NCI-H345 treated with DMSO at 0.1 percent for 48 hours (cell line): ENCODE results near the gene IGF1R.

Experiments used
- DNase-seq: peaks from one replicate; lab custom pipeline; 2025; ENCODE audit not compliant: unreplicated experiment; lab: John Stamatoyannopoulos, UW

IGF1R gene

DNA sequence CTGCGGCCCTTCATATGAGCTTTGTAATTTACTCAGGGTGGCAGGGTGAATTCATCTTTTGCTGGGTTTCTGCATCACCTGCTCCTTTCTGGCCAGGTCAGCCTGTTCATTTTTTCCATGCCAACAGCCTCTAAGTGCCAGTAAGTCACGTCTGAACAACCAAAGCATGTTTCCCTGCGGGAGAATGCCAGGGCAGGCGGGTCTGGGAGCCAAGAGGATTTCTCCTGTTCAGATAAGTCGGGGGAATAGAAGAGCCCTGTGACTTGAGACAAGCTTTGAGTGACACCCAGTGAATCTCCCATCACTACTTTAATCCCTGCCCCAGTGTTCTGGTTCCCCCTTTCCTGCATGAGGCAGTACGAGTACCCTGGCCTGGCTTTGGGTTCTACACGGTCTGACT lies 206.2 kb downstream of the IGF1R start:
- DNase-seq: no peak

DNA sequence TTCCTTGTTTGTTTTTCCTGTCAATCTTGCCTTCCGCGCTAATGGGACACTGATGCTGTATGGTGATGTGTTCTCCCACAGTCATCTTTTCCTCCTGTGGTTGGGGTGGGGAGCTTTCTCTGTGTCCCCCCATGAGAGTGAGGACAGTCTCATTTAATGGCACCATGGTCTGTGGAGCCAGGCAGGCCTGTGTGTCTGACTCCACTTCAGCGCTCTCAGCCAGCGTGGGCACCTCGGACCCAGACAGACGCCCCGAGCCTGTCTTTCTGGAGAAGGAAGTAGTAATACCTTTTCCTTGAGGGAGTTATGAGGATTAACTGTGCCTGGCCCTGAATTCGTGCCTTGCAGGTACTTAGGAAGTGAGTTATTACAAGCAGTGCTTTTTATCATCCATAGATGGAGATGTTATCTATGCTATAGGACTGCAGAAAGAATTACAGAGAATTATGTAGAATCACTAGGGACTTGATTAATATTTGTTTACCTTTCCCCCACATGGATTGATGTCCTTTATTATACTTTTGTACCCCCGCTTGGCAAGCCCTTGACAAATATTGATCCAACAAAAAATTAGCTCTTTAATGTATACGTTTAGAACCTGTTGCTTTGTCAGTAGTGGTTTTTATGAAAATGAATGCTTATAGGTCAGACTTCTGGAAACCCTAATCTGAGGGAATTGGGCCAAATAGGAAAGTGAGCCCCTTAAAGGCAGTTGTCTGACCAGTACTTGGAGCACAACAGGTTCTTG lies 206.9 kb downstream of the IGF1R start:
- no peak for DNase-seq

DNA sequence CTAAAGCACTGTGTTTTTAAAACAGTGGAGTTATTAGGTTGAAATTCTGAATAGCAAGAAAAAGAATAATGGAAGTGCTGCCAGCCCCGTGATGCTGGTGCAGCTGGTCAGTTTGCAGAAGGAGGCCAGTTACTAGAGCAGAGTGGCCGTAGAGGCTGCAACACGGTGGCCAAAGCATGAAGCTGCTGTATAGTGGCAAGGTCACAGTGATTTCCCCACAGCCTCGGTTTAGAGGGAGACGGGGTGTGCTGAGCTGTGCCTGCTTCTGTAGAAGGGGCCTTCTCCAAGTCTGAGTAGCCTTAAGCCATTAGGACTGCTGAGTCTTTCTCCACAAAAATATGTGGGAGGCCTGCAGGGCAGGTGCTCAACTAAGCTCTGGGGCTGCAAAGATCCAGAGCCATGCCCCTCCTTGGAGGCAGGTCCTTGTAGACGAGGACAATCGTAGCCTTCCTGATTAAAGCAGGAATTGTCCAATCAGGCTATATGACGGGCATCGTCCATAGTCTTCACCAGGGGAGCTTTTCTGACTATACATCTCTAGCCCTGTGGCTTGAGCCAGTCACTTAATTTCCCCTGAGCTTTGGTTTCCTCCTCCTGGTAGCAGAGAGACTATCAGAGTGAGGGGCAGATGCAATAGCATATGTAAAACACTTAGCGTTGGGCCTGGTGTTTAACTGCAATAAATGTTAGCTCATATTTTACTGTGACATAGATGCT lies 207.6 kb downstream of the IGF1R start:
- DNase-seq: no peak

DNA sequence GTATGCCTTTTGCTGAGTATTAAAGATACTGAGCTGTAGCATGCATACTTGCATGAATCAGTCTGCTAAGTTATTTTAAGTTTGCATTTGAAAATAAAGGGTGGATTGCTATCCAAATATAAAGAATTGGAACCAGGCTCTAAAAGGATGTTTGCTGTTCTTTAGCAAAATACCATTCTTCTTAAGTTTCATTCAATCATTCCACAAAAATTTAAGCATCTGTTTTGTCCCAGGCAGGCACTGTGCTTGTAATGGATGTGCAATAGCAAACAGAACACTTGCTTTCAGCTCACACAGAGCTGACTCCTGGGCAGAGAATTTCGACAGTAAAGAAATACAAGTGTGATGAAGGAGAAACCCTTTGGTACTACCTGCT lies 208.2 kb downstream of the IGF1R start:
- DNase-seq: no peak

DNA sequence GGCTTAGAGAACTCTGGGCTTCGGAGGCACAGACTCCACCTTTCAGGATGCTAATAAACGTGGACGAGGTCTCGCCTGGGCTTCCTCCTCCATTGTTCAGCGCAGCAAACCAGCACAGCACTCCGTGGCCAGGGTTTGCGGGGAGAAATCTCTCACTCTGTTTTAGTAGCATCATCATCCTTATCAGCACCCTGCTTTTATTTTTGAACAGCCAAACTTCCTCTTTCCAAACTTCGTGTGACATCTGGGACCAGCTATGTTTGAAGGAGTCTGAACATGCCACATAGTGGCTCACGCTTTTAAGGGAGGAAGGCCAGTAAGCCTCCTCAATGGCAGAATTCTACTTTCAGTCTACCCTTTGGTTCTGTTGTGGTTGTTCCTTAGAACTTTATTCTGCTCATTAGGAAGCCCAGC lies 210.3 kb downstream of the IGF1R start:
- no peak for DNase-seq

DNA sequence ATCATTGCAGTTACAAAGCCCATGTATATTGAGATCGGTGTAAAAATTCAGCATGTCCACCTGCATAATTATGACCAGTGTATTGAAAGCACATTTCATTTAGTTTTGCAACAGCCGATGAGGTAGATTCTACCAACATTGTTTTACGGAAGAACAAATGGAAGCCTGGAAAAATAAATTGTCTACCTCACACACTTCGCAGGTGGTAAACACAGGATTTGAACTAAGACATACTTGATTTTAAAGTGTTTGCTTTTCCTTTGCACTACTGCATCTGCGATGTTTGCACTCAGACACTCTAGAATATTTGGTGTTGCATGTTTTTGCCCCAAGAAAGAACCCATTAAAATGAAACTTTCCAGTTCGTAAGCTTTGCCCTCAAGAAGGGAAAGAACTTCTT lies 210.8 kb downstream of the IGF1R start:
- no peak for DNase-seq

DNA sequence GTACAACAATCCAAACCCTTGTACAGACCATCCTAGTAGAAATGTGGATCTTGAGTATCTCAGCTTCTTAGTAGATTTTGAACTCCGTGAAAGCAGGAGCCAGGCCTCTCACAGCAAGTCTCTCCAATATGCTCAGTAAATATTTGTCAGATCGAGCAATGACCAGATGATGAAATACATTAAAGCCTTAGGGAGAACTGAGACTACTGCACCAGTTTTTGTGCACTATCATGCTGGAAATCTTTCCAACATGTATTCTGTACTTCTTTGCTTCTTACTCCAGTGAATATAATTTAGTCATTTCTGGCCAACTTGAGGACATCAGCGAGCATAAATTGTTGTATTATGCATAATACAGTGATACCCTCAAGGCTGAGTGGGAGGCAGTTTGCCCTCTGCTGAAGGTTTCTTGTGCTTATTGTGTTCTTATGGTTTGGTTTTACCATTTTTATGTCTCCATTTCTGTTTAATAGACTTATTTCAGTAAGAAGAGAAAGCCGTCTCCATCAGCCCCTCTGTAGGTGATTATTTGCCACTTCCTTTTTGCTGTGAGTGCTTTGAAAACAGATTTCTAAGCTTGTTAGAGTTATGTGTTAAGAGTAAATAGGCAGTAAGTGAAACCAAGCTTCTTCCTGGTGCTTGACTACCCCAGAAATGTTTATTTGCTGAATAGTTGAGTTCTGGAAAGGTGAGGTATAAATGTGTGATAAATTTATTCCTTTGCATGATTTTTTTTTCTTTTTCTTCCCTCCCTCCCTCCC lies 212.1 kb downstream of the IGF1R start:
- no peak for DNase-seq

DNA sequence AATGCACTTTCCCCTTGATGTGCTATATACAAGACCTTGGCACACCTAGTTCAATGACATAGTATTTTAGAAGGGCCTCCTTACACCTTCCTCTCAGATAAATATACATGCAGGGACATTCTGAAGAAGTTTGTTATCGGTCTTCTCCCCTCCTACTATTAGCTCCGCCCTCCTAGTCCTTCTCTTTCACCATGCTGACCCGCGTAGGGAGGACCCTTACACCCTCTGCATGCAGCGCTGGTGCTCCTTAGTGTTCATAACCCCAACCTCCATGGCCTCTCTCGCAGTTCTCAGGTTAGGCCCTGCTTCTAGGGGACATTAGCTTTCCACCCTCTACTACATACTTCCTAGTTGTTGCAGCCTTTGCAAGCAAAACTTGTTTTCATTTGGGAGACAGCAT lies 212.8 kb downstream of the IGF1R start:
- DNase-seq: no peak

DNA sequence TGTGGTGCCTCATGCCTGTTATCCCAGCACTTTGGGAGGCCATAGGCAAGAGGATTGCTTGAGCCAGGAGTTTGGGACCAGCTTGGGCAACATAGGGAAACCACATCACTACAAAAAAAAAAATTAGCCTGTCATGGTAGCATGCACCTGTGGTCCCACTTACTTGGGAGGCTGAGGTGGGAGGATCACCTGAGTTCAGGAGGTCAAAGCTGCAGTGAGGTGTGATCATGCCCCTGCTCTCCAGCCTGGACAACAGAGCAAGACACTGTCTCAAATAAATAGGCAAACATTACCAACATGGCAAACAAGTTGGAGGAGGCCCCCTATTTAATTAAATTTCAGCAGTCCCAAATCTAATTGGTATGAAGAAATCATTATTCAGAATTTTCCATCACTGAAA lies 215.6 kb downstream of the IGF1R start:
- DNase-seq: no peak

DNA sequence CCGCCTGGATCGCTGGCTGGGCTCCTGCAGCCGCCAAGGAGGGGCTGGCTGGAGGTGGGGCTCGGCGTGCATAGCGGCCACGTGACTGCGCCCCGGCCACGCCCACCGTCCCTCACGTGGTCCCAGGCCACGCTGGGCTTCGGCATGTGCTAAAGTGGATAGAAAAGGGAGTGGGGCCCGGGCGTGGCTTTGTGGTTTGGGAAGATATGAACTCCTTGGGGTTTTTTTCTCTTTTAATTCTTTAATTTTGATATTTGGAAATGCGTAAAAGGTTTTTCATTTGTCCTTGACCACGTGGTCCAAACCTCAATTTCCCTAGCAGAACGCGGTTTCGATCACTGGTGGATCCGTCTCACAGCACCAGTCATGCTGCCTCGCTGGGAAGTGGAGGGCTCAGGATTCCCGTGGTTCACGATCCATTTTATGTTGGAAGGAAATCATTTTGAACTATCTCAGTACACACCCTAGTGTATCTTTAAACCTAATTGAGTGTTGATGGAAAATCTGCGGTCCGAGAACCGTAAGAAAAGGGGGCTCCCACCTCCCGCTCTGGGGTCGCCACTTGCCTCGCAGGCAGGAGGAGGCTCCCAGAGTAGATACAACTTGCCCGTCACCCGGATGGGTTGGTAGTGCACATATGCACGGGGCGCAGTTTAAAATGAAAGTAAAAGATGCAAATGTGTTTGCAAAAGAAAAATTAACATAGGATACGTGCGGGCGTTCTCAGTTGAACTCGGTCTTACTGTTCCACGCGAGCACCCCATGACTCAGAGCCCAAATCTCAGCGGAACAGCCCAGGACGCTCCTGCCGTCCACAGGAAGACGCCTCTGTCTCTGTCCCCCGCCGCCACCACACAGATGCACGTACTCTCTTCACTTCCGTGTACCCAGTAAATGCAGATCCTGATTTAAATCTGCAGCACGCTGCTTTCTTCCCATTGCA lies 217.3 kb downstream of the IGF1R start:
- peak; percentile 45 for DNase-seq

DNA sequence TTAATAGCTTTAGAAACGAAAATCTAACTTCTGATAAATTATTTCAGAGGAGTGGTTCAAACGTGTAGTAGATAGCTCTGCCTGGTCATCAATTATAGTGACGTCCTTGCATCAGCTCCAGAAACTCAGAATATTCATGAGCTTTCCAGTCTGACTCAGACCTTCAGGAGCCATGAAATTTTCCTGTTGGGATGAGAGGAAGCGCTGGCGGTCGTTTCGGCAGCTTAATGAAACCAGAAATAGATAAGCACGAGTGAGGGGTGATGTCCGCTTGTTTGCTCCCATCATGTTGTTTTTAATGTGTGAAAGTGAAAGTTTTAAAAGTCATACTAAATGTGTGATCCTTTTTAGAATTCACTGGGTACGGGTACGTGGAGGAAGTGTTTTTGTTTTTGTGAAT lies 218.2 kb downstream of the IGF1R start:
- no peak for DNase-seq

DNA sequence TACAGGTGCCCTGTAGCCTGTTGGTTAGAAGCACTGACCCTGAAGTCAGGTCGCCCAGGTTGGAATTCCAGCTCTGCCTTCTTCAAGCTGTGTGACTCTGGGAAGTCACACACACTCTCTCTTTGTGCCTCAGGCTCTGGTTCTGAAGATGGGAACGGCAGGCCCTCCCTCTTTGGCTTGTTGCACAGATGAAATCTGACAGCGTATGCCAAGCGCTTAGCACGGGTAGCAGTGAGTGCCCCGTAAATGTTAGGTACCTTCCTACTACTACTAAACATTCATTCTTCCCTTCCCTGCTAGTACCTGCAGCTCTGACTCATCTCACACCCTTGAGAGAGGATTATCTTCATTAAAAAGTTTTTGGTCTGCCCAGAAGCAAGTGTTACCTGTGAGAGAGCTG lies 220.2 kb downstream of the IGF1R start:
- DNase-seq: no peak

DNA sequence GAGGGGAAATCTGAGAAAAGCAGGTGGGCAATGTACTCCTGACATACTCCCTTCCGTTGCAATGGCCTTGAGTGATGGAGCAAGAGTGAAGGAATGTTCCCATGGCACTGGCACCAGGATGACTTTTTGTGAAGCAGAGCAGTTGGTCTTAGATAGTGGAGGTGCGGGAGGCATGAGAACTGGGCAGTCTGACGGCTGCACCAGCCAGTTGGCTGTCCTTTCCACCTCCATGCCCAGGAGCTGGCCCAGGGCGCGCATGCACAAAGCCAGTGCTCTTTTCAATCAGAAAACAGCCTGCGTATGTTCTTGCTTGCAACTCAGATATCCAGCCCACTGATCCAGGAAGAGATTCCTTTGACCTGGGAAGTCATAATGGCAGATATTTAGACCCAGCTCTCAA lies 222.4 kb downstream of the IGF1R start:
- DNase-seq: no peak

DNA sequence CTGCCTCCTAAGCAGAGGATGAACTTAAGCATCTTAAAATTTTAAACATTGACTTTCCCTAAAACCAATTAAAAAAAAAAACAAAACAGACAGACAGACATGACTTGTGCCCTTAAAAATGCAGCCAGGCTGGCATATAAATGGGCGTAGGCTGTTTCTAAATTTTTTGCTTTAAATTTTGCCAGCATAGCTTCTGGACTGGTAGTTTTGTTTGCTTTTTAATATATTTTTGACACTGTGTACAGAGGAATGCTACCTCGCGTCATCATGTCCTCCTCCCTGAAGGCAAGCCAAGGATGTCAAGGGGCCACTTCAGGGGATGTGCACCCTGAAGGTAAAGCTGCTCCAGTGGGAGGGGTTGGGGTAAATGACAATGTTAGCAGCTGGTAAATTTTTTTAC lies 224.4 kb downstream of the IGF1R start:
- no peak for DNase-seq

DNA sequence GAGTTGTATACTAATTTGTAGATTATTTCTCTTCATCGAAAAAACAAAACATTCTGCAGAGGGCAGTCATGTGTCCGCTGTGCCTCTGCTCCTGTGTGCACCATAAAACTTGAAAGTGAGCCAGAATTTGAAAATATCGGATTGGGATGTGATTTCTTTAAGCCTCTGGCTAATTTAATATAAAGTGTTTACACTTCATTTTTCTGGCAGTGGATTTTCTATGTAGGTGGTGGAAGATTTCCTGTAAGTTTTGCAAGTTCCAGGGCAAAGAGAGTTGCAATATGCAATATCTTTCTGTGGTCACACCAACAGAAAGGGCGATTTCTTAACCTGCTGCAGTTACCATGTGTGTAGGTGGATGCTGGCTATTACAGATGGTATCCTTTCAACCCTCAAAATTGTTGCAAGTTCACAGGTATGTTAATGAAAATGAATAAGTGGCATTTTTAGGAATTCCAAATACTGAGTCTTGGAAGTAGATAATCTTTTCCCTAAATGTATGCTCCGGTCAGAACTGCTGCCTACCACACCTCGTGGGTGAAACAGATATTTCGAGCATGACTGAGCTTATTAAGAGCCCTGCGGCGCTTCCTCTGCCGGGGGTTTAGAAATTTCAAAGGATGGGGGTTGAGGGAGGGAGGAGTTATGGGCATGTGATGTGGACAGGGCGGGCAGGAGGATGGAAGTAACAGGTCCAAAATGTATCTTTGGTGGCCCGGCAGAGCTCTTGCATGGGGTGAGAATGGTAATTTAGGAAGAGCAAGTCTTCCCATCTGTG lies 225.3 kb downstream of the IGF1R start:
- DNase-seq: no peak

DNA sequence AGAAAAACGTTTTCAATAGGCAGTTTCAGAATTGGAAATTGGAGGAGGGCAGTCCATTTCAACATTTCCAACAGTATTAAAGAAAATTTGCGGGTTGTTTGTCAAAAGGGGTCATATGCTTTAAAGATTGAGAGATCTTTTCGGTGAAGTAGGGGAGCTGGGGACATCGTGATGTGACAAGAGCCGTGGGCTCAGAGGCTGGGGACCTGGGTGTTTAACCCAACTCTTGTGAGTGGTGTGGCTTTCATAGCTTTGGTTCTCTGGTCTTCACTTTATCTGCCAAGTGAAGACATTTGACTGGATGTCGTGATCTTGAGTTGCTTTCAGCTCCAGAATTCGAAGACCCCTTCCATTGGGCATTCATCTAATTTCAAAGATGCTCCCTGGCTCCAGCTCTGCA lies 226.0 kb downstream of the IGF1R start:
- DNase-seq: no peak

DNA sequence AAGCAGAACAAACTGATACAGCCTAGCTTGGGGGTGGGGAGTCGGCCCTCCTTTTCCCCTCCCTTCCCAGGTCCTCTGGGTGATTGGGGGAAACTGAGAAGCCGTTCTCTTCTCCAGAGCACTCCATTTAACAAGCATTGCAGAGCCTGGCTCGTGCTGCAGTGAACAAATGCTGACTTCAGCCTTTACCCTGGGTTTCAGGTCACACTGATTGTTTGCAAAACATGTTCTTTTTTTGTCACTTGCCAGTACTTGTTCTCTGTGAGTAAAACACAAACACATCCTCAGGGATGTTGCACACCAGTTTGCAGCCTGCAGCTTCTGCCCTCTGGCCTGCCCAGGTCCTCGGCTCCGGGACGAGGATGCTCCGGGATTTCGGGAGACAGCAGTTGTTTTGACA lies 226.4 kb downstream of the IGF1R start:
- DNase-seq: no peak

DNA sequence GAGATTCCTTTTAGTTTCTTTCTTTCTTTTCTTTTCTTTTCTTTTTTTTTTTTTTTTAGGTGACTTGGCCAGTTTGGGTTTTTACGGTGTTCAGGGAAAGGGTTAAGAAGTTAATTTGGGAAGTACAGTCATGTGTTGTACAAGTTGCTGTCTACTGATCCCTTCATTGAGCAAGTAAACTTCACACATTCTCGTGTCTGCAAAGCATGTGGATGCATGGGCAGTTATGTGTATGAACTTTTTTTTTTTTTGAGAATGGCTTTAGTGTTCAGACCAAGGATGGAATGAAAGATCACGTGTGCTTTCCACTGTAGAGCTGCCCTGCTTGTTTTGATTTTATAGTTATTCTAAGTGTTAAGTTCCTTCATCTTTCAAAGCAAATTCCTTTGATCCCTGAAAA lies 227.0 kb downstream of the IGF1R start:
- no peak for DNase-seq

DNA sequence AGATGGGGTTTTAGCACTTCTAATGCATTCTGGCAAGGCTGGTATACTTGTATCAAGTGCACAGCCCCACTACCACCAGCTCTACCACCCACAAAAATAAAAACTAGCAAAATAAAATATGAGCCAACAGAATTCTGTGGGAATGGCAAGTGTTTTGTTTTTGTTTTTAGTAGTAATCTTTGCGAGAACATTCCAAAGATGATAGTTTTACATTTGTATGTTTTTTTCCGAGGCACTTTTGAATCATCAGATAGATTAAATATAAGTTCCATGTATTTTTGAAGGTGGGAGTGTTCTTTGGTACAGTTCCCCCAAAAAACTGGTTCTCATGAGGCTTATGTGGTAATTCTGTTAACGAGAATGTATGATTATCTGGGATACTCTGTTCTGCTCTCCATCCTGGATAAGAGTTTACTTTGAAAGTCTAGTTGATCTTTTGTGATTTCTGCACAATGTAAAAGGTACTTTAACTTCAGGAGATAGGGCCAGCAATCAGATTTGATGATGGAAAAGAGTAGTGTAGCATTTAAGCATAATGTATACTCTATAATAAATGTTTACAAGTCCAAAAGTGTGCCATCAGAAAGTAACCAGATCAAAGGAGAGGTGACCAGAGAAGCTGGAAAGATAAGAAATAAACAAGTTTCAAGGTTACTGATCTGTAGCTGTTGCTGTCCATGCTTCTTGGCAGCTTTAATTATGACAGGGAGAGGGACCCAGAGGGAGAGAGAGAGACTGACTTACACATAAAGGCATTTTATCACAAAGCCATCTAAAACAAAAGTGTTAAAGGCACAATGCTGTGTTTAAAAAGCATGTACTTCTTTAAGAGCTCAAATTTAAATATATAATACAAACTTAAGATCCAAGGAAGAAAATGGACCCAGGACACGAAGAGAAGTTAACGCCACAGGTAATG lies 228.4 kb downstream of the IGF1R start:
- no peak for DNase-seq
